ENCODE measurements around the gene PARD3B.

The PARD3B gene

DNA sequence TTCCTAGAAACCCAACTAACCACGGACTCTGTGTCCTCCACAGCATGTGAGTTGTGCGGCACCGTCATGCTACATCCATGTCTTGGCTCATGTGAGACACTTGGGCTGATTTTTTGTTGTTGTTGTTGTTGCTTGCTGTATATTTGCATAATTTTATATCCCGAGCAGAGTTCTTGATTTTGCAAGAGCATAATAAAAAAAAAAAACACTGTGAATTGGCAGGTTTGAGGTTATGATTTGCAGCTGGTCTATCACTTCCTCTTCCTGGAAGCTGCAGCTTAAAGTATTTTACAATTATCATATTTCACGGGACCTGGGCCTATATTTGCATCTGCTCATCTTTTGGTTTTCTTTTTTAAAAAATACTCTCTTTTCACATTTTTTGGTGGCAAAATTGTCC lies 994.8 kb downstream of the PARD3B start:
- DNase-seq (ENCODE audit: low read depth in 1 of 2, low spot score in 1 of 2), result peak in 1 of 2 experiments; percentile 66
- H3K4me3 ChIP-seq (replicated peaks; ENCODE audit: insufficient read depth, low read length), result no peak overlapping the region
- no peaks in the 10 kb centered on the region for H3K27me3 ChIP-seq (ENCODE audit: insufficient read depth, poor library complexity, severe bottlenecking)
- TF ChIP-seq SPI1 (IDR thresholded peaks at IDR 0.05; ENCODE audit: borderline replicate concordance, low read depth), result peak; percentile 91
- TF ChIP-seq REST (IDR thresholded peaks at IDR 0.05; ENCODE audit: insufficient replicate concordance, low read depth), result no peak
- H3K27ac ChIP-seq (replicated peaks), result no peak overlapping the region

DNA sequence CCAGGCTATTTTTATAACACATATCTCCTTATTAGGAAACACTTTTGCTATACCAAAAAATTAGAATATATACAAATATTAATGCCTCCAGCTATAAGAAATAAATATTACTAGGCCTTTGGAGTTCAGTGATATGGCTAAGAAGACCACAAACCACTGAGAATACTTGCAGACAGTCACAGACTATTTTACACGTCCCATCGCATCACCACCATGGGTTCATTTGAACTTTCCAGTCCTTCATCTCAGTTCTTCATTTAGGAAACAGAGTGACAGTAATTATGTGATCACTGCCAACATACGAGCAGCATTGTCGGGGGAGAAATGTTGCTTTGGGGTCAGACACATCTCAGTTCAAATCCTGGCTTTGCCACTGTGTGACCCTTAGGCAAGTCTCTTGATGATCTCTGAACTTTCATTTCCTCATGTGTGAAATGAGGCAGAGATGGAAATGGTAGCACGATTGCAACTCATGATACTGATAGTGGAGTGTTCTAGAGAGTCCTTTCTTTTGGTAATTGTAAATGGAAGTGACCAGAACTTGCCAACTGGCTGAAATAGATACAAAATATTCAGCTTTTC lies 998.1 kb downstream of the PARD3B start:
- no peak for DNase-seq (ENCODE audit: low read depth in 1 of 2, low spot score in 1 of 2)
- TF ChIP-seq SPI1 (IDR thresholded peaks at IDR 0.05; ENCODE audit: borderline replicate concordance, low read depth) (no peak), REST (IDR thresholded peaks at IDR 0.05; ENCODE audit: insufficient replicate concordance, low read depth) (no peak), POLR2AphosphoS5 (IDR thresholded peaks at IDR 0.05; ENCODE audit: low read depth) (no peak), GABPA (IDR thresholded peaks at IDR 0.05; ENCODE audit: low read depth) (no peak)
- TF ChIP-seq, protein P1, sequence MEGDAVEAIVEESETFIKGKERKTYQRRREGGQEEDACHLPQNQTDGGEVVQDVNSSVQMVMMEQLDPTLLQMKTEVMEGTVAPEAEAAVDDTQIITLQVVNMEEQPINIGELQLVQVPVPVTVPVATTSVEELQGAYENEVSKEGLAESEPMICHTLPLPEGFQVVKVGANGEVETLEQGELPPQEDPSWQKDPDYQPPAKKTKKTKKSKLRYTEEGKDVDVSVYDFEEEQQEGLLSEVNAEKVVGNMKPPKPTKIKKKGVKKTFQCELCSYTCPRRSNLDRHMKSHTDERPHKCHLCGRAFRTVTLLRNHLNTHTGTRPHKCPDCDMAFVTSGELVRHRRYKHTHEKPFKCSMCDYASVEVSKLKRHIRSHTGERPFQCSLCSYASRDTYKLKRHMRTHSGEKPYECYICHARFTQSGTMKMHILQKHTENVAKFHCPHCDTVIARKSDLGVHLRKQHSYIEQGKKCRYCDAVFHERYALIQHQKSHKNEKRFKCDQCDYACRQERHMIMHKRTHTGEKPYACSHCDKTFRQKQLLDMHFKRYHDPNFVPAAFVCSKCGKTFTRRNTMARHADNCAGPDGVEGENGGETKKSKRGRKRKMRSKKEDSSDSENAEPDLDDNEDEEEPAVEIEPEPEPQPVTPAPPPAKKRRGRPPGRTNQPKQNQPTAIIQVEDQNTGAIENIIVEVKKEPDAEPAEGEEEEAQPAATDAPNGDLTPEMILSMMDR (IDR thresholded peaks at IDR 0.05; ENCODE audit: insufficient read depth, low read length), result no peak
- no peak overlapping the region for H3K27ac ChIP-seq (replicated peaks)
- H3K4me3 ChIP-seq (replicated peaks; ENCODE audit: insufficient read depth, low read length), result no peak overlapping the region
- H3K27me3 ChIP-seq (ENCODE audit: insufficient read depth, poor library complexity, severe bottlenecking), result no peaks in the 10 kb centered on the region

DNA sequence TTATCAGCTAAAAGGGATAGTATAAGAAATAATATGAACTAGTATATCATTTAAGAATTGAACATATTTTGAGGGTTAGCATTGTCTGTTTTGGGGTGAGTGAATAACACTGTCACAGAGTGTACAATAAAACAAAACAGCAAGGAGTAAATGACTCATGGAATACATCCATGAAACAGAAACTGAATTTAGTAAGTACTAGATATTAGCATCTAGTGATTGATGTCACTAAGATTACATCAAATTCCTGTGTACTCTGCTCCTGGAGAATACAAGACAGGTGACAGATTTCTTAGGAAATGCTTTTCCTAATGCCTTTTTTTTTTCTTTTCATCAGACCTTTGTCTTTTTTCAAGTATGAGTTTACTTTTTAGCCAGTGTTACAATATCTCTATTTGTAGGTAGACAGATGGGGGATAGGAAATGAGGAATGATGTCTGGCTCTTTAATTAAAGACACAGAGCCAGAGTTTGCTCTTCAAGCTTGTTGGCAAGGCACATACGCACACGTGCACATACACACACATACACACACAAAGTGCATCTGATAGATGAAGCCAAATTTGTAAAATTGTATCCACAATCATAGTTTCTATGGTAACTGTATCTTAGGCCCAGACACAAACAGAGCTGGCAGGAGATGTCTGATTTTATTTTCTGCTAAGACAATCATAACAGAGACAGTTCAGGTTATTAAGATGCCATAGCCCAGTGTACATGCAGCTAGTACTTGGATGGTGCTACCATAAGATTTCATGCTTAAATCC lies 998.8 kb downstream of the PARD3B start:
- no peaks in the 10 kb centered on the region for H3K27me3 ChIP-seq (ENCODE audit: insufficient read depth, poor library complexity, severe bottlenecking)
- no peak overlapping the region for H3K27ac ChIP-seq (replicated peaks)
- DNase-seq (ENCODE audit: low read depth in 1 of 2, low spot score in 1 of 2), result no peak
- TF ChIP-seq, protein P1 (IDR thresholded peaks at IDR 0.05; ENCODE audit: insufficient read depth, low read length), result no peak
- TF ChIP-seq GABPA (IDR thresholded peaks at IDR 0.05; ENCODE audit: low read depth) (no peak), POLR2AphosphoS5 (IDR thresholded peaks at IDR 0.05; ENCODE audit: low read depth) (no peak), REST (IDR thresholded peaks at IDR 0.05; ENCODE audit: insufficient replicate concordance, low read depth) (no peak), SPI1 (IDR thresholded peaks at IDR 0.05; ENCODE audit: borderline replicate concordance, low read depth) (no peak)
- no peak overlapping the region for H3K4me3 ChIP-seq (replicated peaks; ENCODE audit: insufficient read depth, low read length)
